ENCODE data around the gene TMEM60. TPM values are rescaled to one million over a fixed set of nuclear protein-coding genes. Genes with fewer than 3 reads are reported as not detected.

TMEM60 gene, protein sequence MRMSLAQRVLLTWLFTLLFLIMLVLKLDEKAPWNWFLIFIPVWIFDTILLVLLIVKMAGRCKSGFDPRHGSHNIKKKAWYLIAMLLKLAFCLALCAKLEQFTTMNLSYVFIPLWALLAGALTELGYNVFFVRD
- 1 to 10 TPM in 1 of 2 donors, not detected in 1; 9.6 TPM for total RNA-seq

DNA sequence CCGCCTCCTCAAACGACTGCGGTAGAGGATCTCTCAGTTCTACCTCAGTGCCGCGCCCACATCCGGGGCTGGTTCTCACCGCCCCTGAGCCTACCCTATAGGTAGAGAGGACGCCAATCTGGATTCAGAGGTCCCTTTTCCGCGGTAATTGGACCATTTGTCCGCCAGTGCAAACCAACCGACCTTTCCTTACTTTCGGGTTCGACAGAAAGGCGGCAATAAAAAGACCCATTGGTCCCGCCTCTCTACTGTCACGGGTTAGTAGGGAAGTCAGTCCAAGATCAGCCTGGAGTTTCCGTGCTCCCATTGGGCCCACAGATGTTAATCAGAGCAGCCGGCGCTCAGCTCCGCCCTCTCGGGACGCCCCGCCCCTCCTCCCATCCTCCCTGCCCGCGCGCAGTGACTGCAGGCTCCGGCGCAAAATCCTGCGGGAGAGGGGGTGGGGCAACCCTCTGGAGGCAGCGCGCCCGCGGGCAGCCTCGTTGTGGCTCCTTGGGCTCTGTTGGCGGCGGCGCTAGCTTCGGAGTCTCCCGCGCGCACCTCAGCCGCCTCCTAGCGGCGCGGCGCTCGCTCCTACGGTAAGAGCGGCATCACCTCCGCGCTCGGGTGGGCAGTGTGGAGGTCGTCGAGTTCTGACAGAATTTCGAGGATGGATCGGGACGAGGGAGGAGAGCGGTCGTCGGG lies at the start of gene TMEM60, which contains the start of gene PHTF2:
Gene TMEM60, minus strand, starts transcription at position 41 of the 684 bp plus-strand sequence. CDS start 4,061 bp downstream, outside the sequence.
Gene PHTF2, plus strand, starts transcription at position 380 of the 684 bp plus-strand sequence.
- Histone ChIP-seq H3K4me1 (peaks cover 29% of the 10 kb centered on the region), H3K36me3 (replicated peaks in 1 of 2; ENCODE audit: insufficient read depth in 1 of 2, low read depth in 2 of 2) (no peaks in the 10 kb centered on the region), H3K27ac (peak within 1 kb of the TSS; percentile 79 to 90 (median 86)), H3K4me3 (peak within 1 kb of the TSS; percentile 98), H3K9me3 (no peaks in the 10 kb centered on the region), H3K27me3 (no peaks in the 10 kb centered on the region)
- ATAC-seq, result peak; percentile 94
- WGBS, 2 donors, result 0 to 1% methylated on average over 32 to 61 of the region's 61 CpGs
- TF ChIP-seq POLR2A (IDR thresholded peaks at IDR 0.05), result peak; percentile 77 to 90 (median 89)
- TF ChIP-seq, protein P1, sequence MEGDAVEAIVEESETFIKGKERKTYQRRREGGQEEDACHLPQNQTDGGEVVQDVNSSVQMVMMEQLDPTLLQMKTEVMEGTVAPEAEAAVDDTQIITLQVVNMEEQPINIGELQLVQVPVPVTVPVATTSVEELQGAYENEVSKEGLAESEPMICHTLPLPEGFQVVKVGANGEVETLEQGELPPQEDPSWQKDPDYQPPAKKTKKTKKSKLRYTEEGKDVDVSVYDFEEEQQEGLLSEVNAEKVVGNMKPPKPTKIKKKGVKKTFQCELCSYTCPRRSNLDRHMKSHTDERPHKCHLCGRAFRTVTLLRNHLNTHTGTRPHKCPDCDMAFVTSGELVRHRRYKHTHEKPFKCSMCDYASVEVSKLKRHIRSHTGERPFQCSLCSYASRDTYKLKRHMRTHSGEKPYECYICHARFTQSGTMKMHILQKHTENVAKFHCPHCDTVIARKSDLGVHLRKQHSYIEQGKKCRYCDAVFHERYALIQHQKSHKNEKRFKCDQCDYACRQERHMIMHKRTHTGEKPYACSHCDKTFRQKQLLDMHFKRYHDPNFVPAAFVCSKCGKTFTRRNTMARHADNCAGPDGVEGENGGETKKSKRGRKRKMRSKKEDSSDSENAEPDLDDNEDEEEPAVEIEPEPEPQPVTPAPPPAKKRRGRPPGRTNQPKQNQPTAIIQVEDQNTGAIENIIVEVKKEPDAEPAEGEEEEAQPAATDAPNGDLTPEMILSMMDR (IDR thresholded peaks at IDR 0.05), result peak; percentile 31 to 78 (median 61)
- intact Hi-C loops (cut with DNase I), result no loop called here
- peak; percentile 99 to 100 (median 99) for DNase-seq

DNA sequence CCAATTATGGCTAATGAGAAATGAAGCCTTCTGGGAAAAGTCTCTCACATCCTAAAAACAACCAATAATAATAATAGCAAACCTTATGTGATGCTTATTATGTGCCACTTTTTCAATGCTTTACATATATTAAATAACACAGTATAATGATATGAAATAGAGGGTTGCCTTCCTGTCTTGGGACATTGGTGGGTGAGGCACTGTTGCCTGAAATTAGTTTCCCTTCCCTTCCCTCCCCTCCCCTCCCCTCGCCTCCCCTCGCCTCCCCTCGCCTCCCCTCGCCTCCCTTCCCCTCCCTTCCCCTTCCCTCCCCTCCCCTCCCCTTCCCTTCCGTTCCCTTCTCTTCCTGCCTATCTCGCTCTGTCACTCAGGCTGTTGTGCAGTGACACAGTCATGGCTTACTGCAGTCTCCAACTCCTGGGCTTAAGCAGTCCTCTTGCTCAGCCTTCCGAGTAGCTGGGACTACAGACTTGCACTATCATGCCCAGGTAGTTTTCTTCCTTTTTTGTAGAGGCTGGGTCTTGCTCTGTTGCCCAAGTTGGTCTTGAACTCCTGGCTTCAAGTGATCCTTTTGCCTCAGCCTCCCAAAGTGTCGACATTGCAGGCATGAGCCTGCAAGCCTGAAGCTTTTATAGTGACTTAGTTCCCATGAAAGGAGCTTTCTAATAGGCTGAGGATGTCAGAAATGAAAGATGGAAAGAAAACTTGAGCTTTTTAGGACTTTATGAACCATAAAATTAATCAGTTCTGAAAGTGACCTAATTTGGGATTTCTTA lies 48.3 kb upstream of the TMEM60 start:
- WGBS, 2 donors, result 84 to 94% methylated on average over 7 to 8 of the region's 8 CpGs
- no peaks in the 10 kb centered on the region for H3K9me3 ChIP-seq
- H3K4me1 ChIP-seq, result no peaks in the 10 kb centered on the region
- no peak for TF ChIP-seq POLR2A (IDR thresholded peaks at IDR 0.05)
- TF ChIP-seq, protein P1 (IDR thresholded peaks at IDR 0.05), result no peak
- no peak overlapping the region for H3K4me3 ChIP-seq
- no peak for ATAC-seq
- no peak overlapping the region for H3K27ac ChIP-seq
- intact Hi-C loops (cut with DNase I), result no loop called here
- no peaks in the 10 kb centered on the region for H3K36me3 ChIP-seq (replicated peaks in 1 of 2; ENCODE audit: insufficient read depth in 1 of 2, low read depth in 2 of 2)
- H3K27me3 ChIP-seq, result no peaks in the 10 kb centered on the region
- no peak for DNase-seq

DNA sequence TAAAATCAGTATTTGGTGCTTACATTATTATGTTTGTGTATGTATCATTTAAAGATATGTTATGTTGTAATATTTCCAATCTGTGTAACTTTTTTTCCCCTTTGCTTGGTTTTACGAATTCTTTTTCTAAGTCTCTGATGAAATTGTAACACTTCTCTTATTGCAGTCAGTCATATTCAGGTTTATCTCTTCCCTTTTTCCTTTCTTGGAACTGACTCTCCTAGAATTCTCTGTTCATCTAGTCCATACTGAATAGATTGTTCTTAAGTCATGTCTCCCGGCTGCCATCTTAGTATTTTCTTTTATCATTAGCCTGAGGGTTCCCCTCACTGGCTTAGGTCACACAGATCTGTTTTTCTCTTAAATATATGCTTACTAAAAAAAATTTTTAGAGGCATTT lies 45.0 kb upstream of the TMEM60 start:
- ATAC-seq (no peak), DNase-seq (no peak)
- H3K4me1 ChIP-seq, result peaks cover 4% of the 10 kb centered on the region
- no peak overlapping the region for H3K4me3 ChIP-seq
- intact Hi-C loops (cut with DNase I), result no loop called here
- no peaks in the 10 kb centered on the region for H3K27me3 ChIP-seq
- 92 to 93% methylated on average over 2 of the region's 2 CpGs for WGBS, 2 donors
- no peaks in the 10 kb centered on the region for H3K36me3 ChIP-seq (replicated peaks in 1 of 2; ENCODE audit: insufficient read depth in 1 of 2, low read depth in 2 of 2)
- TF ChIP-seq, protein P1 (IDR thresholded peaks at IDR 0.05), result no peak
- no peak for TF ChIP-seq POLR2A (IDR thresholded peaks at IDR 0.05)
- H3K9me3 ChIP-seq, result no peaks in the 10 kb centered on the region
- H3K27ac ChIP-seq, result no peak overlapping the region

DNA sequence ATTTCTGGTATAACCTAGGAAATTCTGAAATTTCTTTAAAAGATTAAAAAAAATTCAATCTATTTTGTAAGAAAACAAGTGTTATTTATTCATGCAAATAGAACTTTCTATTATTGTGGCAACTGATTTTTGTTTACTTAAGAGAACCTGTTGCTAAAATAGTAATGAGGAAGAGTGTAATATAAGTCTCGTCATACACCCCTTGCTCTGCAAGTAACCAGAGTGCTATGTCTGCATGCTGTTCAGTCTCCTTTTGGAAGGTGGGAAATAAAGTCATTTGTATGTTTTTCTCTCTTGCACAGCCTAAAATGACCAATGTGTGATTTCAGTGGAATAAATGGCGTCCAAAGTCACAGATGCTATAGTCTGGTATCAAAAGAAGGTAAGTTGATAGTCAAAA lies 41.7 kb upstream of the TMEM60 start:
- Histone ChIP-seq H3K4me1 (peaks cover 11% of the 10 kb centered on the region), H3K36me3 (replicated peaks in 1 of 2; ENCODE audit: insufficient read depth in 1 of 2, low read depth in 2 of 2) (no peaks in the 10 kb centered on the region), H3K27me3 (no peaks in the 10 kb centered on the region), H3K4me3 (no peak overlapping the region), H3K27ac (no peak overlapping the region), H3K9me3 (no peaks in the 10 kb centered on the region)
- TF ChIP-seq, protein P1 (IDR thresholded peaks at IDR 0.05), result no peak
- TF ChIP-seq POLR2A (IDR thresholded peaks at IDR 0.05), result no peak
- ATAC-seq (no peak), DNase-seq (no peak)
- intact Hi-C loops (cut with DNase I), result no loop called here
- WGBS, 2 donors, result 72 to 87% methylated on average over 2 of the region's 2 CpGs

Measured in body of pancreas (tissue), 4 donors.